ENCODE data around the gene IDS. TPM values are rescaled to one million over a fixed set of nuclear protein-coding genes. Genes with fewer than 3 reads are reported as not detected.

The IDS gene
- total and polyA plus RNA-seq, 2 donors (not counting 1 experiment from before 2014, with no cell fraction given), result 36.2 to 65.0 TPM

- H3K36me3 ChIP-seq (ENCODE audit: control insufficient read depth, insufficient read depth, low read length), result peaks cover 8% of the 10 kb centered on the region
Measured at GRCh38 chrX:149497626-149498025, 7.5 kb downstream of the IDS start.

GRCh38 chrX:149497054-149497453 is 8.1 kb downstream of the IDS start:
- H3K4me3 ChIP-seq (replicated peaks in 1 of 4; ENCODE audit: control extremely low read depth in 1 of 4, insufficient read depth in 1 of 4, low read depth in 3 of 4, low read length in 4 of 4), result no peak overlapping the region
- no peak overlapping the region for H3K27ac ChIP-seq (ENCODE audit: insufficient read depth, low read length)
- H3K4me1 ChIP-seq (ENCODE audit: control insufficient read depth, extremely low read depth, insufficient read depth, low read length), result peaks cover 8% of the 10 kb centered on the region
- H4K20me1 ChIP-seq (ENCODE audit: control insufficient read depth, extremely low read depth, insufficient read depth, low read length), result no peaks in the 10 kb centered on the region
- no peaks in the 10 kb centered on the region for H3K79me2 ChIP-seq (ENCODE audit: control insufficient read depth, insufficient read depth, low read length)
- DNase-seq (ENCODE audit: low read depth in 2 of 2), result no peak
- no peaks in the 10 kb centered on the region for H3K27me3 ChIP-seq (ENCODE audit: control insufficient read depth, insufficient read depth, low read length)
- TF ChIP-seq CTCF (conservative IDR thresholded peaks at IDR 0.05 in 1 of 2, IDR thresholded peaks at IDR 0.05 in 1 of 2; ENCODE audit: low read depth in 1 of 2, low read length in 2 of 2) (no peak), EZH2 (IDR thresholded peaks at IDR 0.05; ENCODE audit: low read length, missing control alignments) (no peak)
- no peak overlapping the region for H3K9ac ChIP-seq (ENCODE audit: insufficient read depth, low read length)
- no peaks in the 10 kb centered on the region for H3K9me3 ChIP-seq (ENCODE audit: control insufficient read depth, insufficient read depth, low read depth, low read length)
- H3K4me2 ChIP-seq (ENCODE audit: extremely low read depth, insufficient read depth, low read length), result no peak overlapping the region
- peaks cover 6% of the 10 kb centered on the region for H3K36me3 ChIP-seq (ENCODE audit: control insufficient read depth, insufficient read depth, low read length)
- no peak overlapping the region for H2AFZ ChIP-seq (ENCODE audit: low read length)

More at GRCh38 chrX:149497626-149498025, 7.5 kb downstream of the IDS start:
- no peak overlapping the region for H3K9ac ChIP-seq (ENCODE audit: insufficient read depth, low read length)
- H3K4me3 ChIP-seq (replicated peaks in 1 of 4; ENCODE audit: control extremely low read depth in 1 of 4, insufficient read depth in 1 of 4, low read depth in 3 of 4, low read length in 4 of 4), result no peak overlapping the region
- no peak for TF ChIP-seq CTCF (conservative IDR thresholded peaks at IDR 0.05 in 1 of 2, IDR thresholded peaks at IDR 0.05 in 1 of 2; ENCODE audit: low read depth in 1 of 2, low read length in 2 of 2)
- TF ChIP-seq EZH2 (IDR thresholded peaks at IDR 0.05; ENCODE audit: low read length, missing control alignments), result no peak
- H3K27me3 ChIP-seq (ENCODE audit: control insufficient read depth, insufficient read depth, low read length), result no peaks in the 10 kb centered on the region
- peaks cover 8% of the 10 kb centered on the region for H3K4me1 ChIP-seq (ENCODE audit: control insufficient read depth, extremely low read depth, insufficient read depth, low read length)
- no peaks in the 10 kb centered on the region for H4K20me1 ChIP-seq (ENCODE audit: control insufficient read depth, extremely low read depth, insufficient read depth, low read length)
- H3K9me3 ChIP-seq (ENCODE audit: control insufficient read depth, insufficient read depth, low read depth, low read length), result no peaks in the 10 kb centered on the region
- H3K4me2 ChIP-seq (ENCODE audit: extremely low read depth, insufficient read depth, low read length), result no peak overlapping the region
- DNase-seq (ENCODE audit: low read depth in 2 of 2), result peak; percentile 25 to 69
- H2AFZ ChIP-seq (ENCODE audit: low read length), result no peak overlapping the region
- no peaks in the 10 kb centered on the region for H3K79me2 ChIP-seq (ENCODE audit: control insufficient read depth, insufficient read depth, low read length)
- peak overlapping the region; percentile 26 for H3K27ac ChIP-seq (ENCODE audit: insufficient read depth, low read length)

DNA sequence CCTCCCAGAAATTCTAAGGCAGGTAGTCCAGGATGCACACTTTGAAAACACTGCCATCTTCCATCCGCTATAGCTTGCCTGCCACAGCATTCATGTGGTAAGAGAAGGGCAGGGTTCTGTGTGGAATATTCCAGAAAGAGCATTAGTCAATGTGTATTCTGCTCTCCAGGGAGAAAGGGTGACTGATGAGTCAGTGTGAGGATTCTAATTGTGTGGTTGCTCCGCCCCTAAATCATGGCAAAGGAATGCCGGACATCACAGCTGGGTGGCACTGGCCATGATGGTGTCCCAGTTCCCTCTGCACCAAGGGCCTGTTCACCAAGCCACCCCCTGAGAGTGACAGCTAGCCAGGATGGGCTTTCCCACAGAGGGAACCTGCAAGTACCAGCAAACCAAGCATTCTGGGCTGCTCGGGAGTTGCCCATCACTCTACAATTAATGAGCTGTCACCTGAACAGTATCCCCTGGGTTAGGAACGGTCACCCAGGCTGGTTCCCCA is 9.5 kb downstream of the IDS start:
- Histone ChIP-seq H3K9me3 (ENCODE audit: control insufficient read depth, insufficient read depth, low read depth, low read length) (no peaks in the 10 kb centered on the region), H3K4me2 (ENCODE audit: extremely low read depth, insufficient read depth, low read length) (no peak overlapping the region), H3K9ac (ENCODE audit: insufficient read depth, low read length) (no peak overlapping the region), H2AFZ (ENCODE audit: low read length) (no peak overlapping the region), H3K4me1 (ENCODE audit: control insufficient read depth, extremely low read depth, insufficient read depth, low read length) (peaks cover 8% of the 10 kb centered on the region), H3K79me2 (ENCODE audit: control insufficient read depth, insufficient read depth, low read length) (no peaks in the 10 kb centered on the region), H3K27ac (ENCODE audit: insufficient read depth, low read length) (no peak overlapping the region), H3K27me3 (ENCODE audit: control insufficient read depth, insufficient read depth, low read length) (no peaks in the 10 kb centered on the region), H3K4me3 (replicated peaks in 1 of 4; ENCODE audit: control extremely low read depth in 1 of 4, insufficient read depth in 1 of 4, low read depth in 3 of 4, low read length in 4 of 4) (no peak overlapping the region), H3K36me3 (ENCODE audit: control insufficient read depth, insufficient read depth, low read length) (peaks cover 6% of the 10 kb centered on the region), H4K20me1 (ENCODE audit: control insufficient read depth, extremely low read depth, insufficient read depth, low read length) (no peaks in the 10 kb centered on the region)
- TF ChIP-seq EZH2 (IDR thresholded peaks at IDR 0.05; ENCODE audit: low read length, missing control alignments) (no peak), CTCF (conservative IDR thresholded peaks at IDR 0.05 in 1 of 2, IDR thresholded peaks at IDR 0.05 in 1 of 2; ENCODE audit: low read depth in 1 of 2, low read length in 2 of 2) (no peak)
- DNase-seq (ENCODE audit: low read depth in 2 of 2), result peak; percentile 56 to 88
